Activated CD4-positive, alpha-beta T cell treated with anti-CD3 and anti-CD28 coated beads, Interleukin-2, amount 50 U/mL, for 4 hours (primary cell): Measurements from ENCODE around the gene CXCL12.

Source experiments
- DNase-seq, 2 experiments: peaks; one replicate each; pipeline ENCODE4 v3.0.0-alpha.2; 2020

The CXCL12 gene

GRCh38 chr10:44398747-44399658 is 14.1 kb upstream of the CXCL12 start:
- no peak for DNase-seq

GRCh38 chr10:44398271-44398670 is 13.4 kb upstream of the CXCL12 start:
- no peak for DNase-seq

GRCh38 chr10:44397476-44398225 is 12.8 kb upstream of the CXCL12 start:
- no peak for DNase-seq

- DNase-seq, result no peak
Observed at GRCh38 chr10:44396671-44397191, 11.8 kb upstream of the CXCL12 start.

- no peak for DNase-seq
Observed at GRCh38 chr10:44395902-44396670, 11.2 kb upstream of the CXCL12 start.

- DNase-seq, result no peak
Observed at GRCh38 chr10:44395396-44395795, 10.5 kb upstream of the CXCL12 start.

GRCh38 chr10:44394696-44395381 is 9.9 kb upstream of the CXCL12 start:
- no peak for DNase-seq

GRCh38 chr10:44393834-44394547 is 9.1 kb upstream of the CXCL12 start:
- DNase-seq, result no peak

- DNase-seq, result no peak
Observed at GRCh38 chr10:44393051-44393630, 8.2 kb upstream of the CXCL12 start.

- DNase-seq, result no peak
Observed at GRCh38 chr10:44392420-44392819, 7.5 kb upstream of the CXCL12 start.

- no peak for DNase-seq
Observed at GRCh38 chr10:44391981-44392380, 7.1 kb upstream of the CXCL12 start.

- no peak for DNase-seq
Observed at GRCh38 chr10:44390585-44391072, 5.7 kb upstream of the CXCL12 start.

GRCh38 chr10:44389556-44389955 is 4.7 kb upstream of the CXCL12 start:
- no peak for DNase-seq

- DNase-seq, result no peak
Observed at GRCh38 chr10:44389150-44389549, 4.3 kb upstream of the CXCL12 start.

GRCh38 chr10:44388641-44389040 is 3.7 kb upstream of the CXCL12 start:
- no peak for DNase-seq

- DNase-seq, result no peak
Observed at GRCh38 chr10:44387853-44388251, 3.0 kb upstream of the CXCL12 start.

- peak in 1 of 2 experiments; percentile 5 for DNase-seq
Observed at GRCh38 chr10:44386546-44387052, 1.7 kb upstream of the CXCL12 start.

GRCh38 chr10:44385696-44386441 is 972 bp upstream of the CXCL12 start:
- DNase-seq, result no peak

GRCh38 chr10:44384601-44385025 is 284 bp downstream of the CXCL12 start:
- DNase-seq, result no peak
